Measurements from ENCODE around the gene PPRC1. TPM values are rescaled to one million over a fixed set of nuclear protein-coding genes. Genes with fewer than 3 reads are reported as not detected.

PPRC1 gene
- total RNA-seq, 2 donors from 2014 or later: 14.4 to 22.1 TPM

- intact Hi-C loops (cut with DNase I, micrococcal nuclease): no loop called here
- DNase-seq (peak; percentile 90 to 94), ATAC-seq (peak; percentile 87)
These were observed 17.8 kb upstream of the PPRC1 start for GRCh38 chr10:102114861-102115618.

GRCh38 chr10:102115775-102116174 lies 17.1 kb upstream of the PPRC1 start:
- intact Hi-C loops (cut with DNase I, micrococcal nuclease): no loop called here
- ATAC-seq (no peak), DNase-seq (no peak)

- intact Hi-C loops (cut with DNase I, micrococcal nuclease): no loop called here
- DNase-seq (no peak), ATAC-seq (no peak)
These were observed 16.2 kb upstream of the PPRC1 start for GRCh38 chr10:102116656-102117055.

- intact Hi-C loops (cut with DNase I, micrococcal nuclease): no loop called here
- ATAC-seq (peak; percentile 7), DNase-seq (peak; percentile 84)
These were observed 15.3 kb upstream of the PPRC1 start for GRCh38 chr10:102117391-102118159.

- intact Hi-C loops (cut with DNase I, micrococcal nuclease): no loop called here
- DNase-seq (peak; percentile 50 to 68), ATAC-seq (peak; percentile 23)
These were observed 14.0 kb upstream of the PPRC1 start for GRCh38 chr10:102118867-102119266.

GRCh38 chr10:102119417-102120141 lies 13.3 kb upstream of the PPRC1 start:
- ATAC-seq (peak; percentile 30), DNase-seq (peak; percentile 77 to 85)
- intact Hi-C loops (cut with DNase I, micrococcal nuclease): no loop called here

- peak; percentile 79 for ATAC-seq
- peak; percentile 79 to 83 for DNase-seq
- intact Hi-C loops (cut with DNase I, micrococcal nuclease): no loop called here
These were observed 12.5 kb upstream of the PPRC1 start, which contains the start of gene LDB1 for GRCh38 chr10:102120142-102120990. Gene LDB1 (minus strand): TSS chr10:102120368. CDS start chr10:102120110, 258 bp downstream.

GRCh38 chr10:102120991-102121738 lies 11.7 kb upstream of the PPRC1 start:
- peak; percentile 58 to 76 for DNase-seq
- ATAC-seq: no peak
- intact Hi-C loops (cut with DNase I, micrococcal nuclease): no loop called here

- DNase-seq: no peak
- no peak for ATAC-seq
- intact Hi-C loops (cut with DNase I, micrococcal nuclease): no loop called here
These were observed 11.0 kb upstream of the PPRC1 start for GRCh38 chr10:102121739-102122372.

GRCh38 chr10:102122450-102122849 lies 10.4 kb upstream of the PPRC1 start:
- ATAC-seq (no peak), DNase-seq (no peak)
- intact Hi-C loops (cut with DNase I, micrococcal nuclease): no loop called here

- no peak for ATAC-seq
- no peak for DNase-seq
- intact Hi-C loops (cut with DNase I, micrococcal nuclease): no loop called here
These were observed 9.6 kb upstream of the PPRC1 start for GRCh38 chr10:102123223-102123622.

GRCh38 chr10:102131286-102132170 lies 1.3 kb upstream of the PPRC1 start:
- intact Hi-C loops (cut with DNase I, micrococcal nuclease): no loop called here
- ATAC-seq (no peak), DNase-seq (no peak)

GRCh38 chr10:102132193-102132562 lies 662 bp upstream of the PPRC1 start:
- no peak for ATAC-seq
- no peak for DNase-seq
- intact Hi-C loops (cut with DNase I, micrococcal nuclease): no loop called here

GRCh38 chr10:102133373-102134195 lies 744 bp downstream of the PPRC1 start:
- intact Hi-C loops (cut with DNase I, micrococcal nuclease): no loop called here
- DNase-seq: peak; percentile 72 to 81
- ATAC-seq: peak; percentile 59

GRCh38 chr10:102134416-102134815 lies 1.6 kb downstream of the PPRC1 start:
- intact Hi-C loops (cut with DNase I, micrococcal nuclease): no loop called here
- ATAC-seq (no peak), DNase-seq (no peak)
